MM.1S (cell line): ENCODE results near the gene MYADM.

Experiments used
- DNase-seq: peaks from one replicate; pipeline ENCODE4 v3.0.0-alpha.2; 2015
- H2AFZ ChIP-seq: fragments of 300-600 bp; sonication (generic); 2 replicates; pipeline ENCODE4 v1.6.0; 2016; ENCODE audit warnings: antibody characterized with exemption, low read length
- H3F3A ChIP-seq: fragments of 300-600 bp; sonication (generic); 2 replicates; pipeline ENCODE4 v1.6.1; 2016; ENCODE audit warnings: mild to moderate bottlenecking, antibody characterized with exemption, low read length, moderate library complexity, mixed read lengths; ENCODE audit not compliant: insufficient read depth
- H3K27ac ChIP-seq: fragments of 300-600 bp; sonication (generic); 2 replicates; pipeline ENCODE4 v1.5.1; 2016; ENCODE audit warnings: mild to moderate bottlenecking, low read length
- H3K27me3 ChIP-seq: fragments of 300-600 bp; sonication (generic); replicated peaks from 2 replicates; pipeline ENCODE4 v1.6.0; 2016; ENCODE audit warnings: low read length; ENCODE audit not compliant: insufficient read depth
- H3K36me3 ChIP-seq: fragments of 300-600 bp; sonication (generic); replicated peaks from 2 replicates; pipeline ENCODE4 v1.6.1; 2016; ENCODE audit warnings: mild to moderate bottlenecking, low read length, mixed read lengths; ENCODE audit not compliant: insufficient read depth
- H3K4me1 ChIP-seq: fragments of 300-600 bp; sonication (generic); 2 replicates; pipeline ENCODE4 v1.6.1; 2016; ENCODE audit warnings: low read length, mixed read lengths
- H3K4me2 ChIP-seq: fragments of 300-600 bp; sonication (generic); 2 replicates; pipeline ENCODE4 v1.6.0; 2016; ENCODE audit warnings: low read depth, low read length
- H3K4me3 ChIP-seq: fragments of 300-600 bp; sonication (generic); 2 replicates; pipeline ENCODE4 v1.5.1; 2016; ENCODE audit warnings: low read length, mixed read lengths
- H3K79me2 ChIP-seq: fragments of 300-600 bp; sonication (generic); 2 replicates; pipeline ENCODE4 v1.6.1; 2016; ENCODE audit warnings: mixed run types, low read length, mixed read lengths
- H3K9ac ChIP-seq: fragments of 300-600 bp; sonication (generic); 2 replicates; pipeline ENCODE4 v1.6.1; 2016; ENCODE audit warnings: low read length, mixed read lengths
- H3K9me2 ChIP-seq: fragments of 300-600 bp; sonication (generic); replicated peaks from 2 replicates; pipeline ENCODE4 v1.6.1; 2016; ENCODE audit warnings: mild to moderate bottlenecking, low read length, mixed read lengths; ENCODE audit not compliant: insufficient read depth
- H3K9me3 ChIP-seq: fragments of 300-600 bp; sonication (generic); replicated peaks from 2 replicates; pipeline ENCODE4 v1.6.1; 2016; ENCODE audit warnings: mild to moderate bottlenecking, low read length, mixed read lengths; ENCODE audit not compliant: insufficient read depth
- H4K20me1 ChIP-seq: fragments of 300-600 bp; sonication (generic); 2 replicates; pipeline ENCODE4 v1.6.1; 2016; ENCODE audit warnings: mild to moderate bottlenecking, low read length, moderate library complexity, mixed read lengths; ENCODE audit not compliant: insufficient read depth
- EZH2 ChIP-seq: fragments of 300-600 bp; sonication (generic); optimal IDR thresholded peaks from 2 replicates; pipeline ENCODE3; 2017; ENCODE audit warnings: low read depth, mild to moderate bottlenecking, antibody characterized with exemption, low read length, mixed read lengths
- EZH2phosphoT487 ChIP-seq: fragments of 300-600 bp; sonication (generic); IDR thresholded peaks from 2 replicates; pipeline ENCODE4 v1.6.1; 2018; ENCODE audit warnings: antibody characterized with exemption, low read length
- TF ChIP-seq, protein P1 (sequence below): fragments of 300-600 bp; sonication (generic); IDR thresholded peaks from 2 replicates; pipeline ENCODE4 v1.5.1; 2016; ENCODE audit warnings: antibody characterized with exemption, low read length, mixed read lengths

The MYADM gene

DNA sequence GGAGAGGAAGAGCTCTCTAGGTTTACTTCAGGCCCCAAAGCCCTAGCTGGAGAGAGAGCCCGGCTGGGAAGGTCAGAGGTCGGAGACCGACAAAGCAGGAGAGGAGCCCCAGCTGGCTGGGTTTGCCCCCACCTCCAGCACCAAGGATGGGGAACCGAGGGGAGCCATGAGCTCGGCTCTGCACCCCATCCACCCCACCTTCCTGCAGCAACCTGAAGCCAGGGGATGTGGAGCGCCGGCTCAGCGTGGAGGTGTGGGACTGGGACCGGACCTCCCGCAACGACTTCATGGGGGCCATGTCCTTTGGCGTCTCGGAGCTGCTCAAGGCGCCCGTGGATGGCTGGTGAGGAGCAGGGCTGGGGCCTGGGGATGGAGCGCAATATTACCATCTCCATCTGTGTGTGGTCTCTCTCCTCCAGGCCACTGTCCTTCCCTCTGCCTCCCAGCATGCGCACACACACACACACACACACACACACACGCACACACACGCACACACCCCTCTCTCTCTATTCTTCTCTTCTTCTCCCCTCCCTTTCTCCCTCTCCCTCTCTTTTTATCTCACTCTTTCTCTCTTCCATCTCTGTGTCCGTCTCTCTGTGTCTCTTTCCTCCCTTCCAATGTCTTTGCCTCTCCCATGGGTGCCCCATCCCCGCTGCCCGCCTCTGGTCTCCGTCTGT lies 24.8 kb downstream of the MYADM start:
- Histone ChIP-seq H3K79me2 (no peaks in the 10 kb centered on the region), H3K4me3 (no peak overlapping the region), H2AFZ (no peak overlapping the region), H3F3A (no peaks in the 10 kb centered on the region), H3K27me3 (no peaks in the 10 kb centered on the region; the same call in 1 of the 2 replicates), H3K4me1 (no peaks in the 10 kb centered on the region), H3K9me3 (no peaks in the 10 kb centered on the region), H3K9me2 (no peaks in the 10 kb centered on the region), H3K36me3 (no peaks in the 10 kb centered on the region), H3K27ac (no peak overlapping the region), H3K9ac (no peak overlapping the region), H4K20me1 (no peaks in the 10 kb centered on the region), H3K4me2 (no peak overlapping the region)
- no peak for DNase-seq
- TF ChIP-seq EZH2phosphoT487 = no peak

DNA sequence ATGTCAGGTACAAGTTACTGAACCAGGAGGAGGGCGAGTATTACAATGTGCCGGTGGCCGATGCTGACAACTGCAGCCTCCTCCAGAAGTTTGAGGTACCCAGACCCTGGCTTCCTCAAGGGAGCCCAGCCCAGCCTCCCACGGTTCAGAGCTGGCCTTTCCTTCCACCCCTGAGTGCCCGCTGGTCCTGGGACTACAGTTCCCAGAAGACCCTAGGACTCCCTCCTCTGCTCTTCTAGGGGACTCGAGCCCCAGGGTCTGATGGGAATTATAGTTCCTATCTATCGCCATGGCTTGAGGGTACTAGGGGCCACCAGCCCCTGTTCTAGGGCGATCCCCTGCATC lies 25.3 kb downstream of the MYADM start:
- Histone ChIP-seq H3K79me2 (no peaks in the 10 kb centered on the region), H3K4me2 (no peak overlapping the region), H3F3A (no peaks in the 10 kb centered on the region), H3K9me3 (no peaks in the 10 kb centered on the region), H3K4me3 (no peak overlapping the region), H3K9ac (no peak overlapping the region), H3K36me3 (no peaks in the 10 kb centered on the region), H2AFZ (no peak overlapping the region), H4K20me1 (no peaks in the 10 kb centered on the region), H3K27ac (no peak overlapping the region), H3K4me1 (no peaks in the 10 kb centered on the region), H3K27me3 (no peaks in the 10 kb centered on the region; the same call in 1 of the 2 replicates), H3K9me2 (no peaks in the 10 kb centered on the region)
- TF ChIP-seq EZH2phosphoT487 (no peak), EZH2 (no peak)
- TF ChIP-seq, protein P1, sequence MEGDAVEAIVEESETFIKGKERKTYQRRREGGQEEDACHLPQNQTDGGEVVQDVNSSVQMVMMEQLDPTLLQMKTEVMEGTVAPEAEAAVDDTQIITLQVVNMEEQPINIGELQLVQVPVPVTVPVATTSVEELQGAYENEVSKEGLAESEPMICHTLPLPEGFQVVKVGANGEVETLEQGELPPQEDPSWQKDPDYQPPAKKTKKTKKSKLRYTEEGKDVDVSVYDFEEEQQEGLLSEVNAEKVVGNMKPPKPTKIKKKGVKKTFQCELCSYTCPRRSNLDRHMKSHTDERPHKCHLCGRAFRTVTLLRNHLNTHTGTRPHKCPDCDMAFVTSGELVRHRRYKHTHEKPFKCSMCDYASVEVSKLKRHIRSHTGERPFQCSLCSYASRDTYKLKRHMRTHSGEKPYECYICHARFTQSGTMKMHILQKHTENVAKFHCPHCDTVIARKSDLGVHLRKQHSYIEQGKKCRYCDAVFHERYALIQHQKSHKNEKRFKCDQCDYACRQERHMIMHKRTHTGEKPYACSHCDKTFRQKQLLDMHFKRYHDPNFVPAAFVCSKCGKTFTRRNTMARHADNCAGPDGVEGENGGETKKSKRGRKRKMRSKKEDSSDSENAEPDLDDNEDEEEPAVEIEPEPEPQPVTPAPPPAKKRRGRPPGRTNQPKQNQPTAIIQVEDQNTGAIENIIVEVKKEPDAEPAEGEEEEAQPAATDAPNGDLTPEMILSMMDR = no peak
- no peak for DNase-seq

DNA sequence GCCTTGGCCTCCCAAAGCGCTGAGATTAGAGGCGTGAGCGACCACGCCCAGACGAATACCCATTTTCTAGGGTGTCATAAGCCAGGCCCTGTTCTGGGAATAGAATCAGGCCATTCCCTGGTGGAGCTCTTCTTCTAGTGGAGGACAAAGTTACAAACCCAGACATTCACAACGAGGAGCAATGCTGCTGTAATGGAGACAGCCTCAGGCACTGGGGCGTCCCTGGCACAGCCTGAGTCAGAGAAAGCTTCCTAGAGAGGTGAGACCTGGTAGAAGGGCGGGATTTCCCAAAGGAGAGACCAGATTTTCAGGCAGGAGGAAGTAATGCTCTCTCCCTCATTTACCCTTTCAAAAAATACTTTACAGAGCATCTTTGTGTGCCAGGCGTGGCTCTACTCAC lies 27.0 kb downstream of the MYADM start:
- no peak overlapping the region for H3K4me3 ChIP-seq
- no peaks in the 10 kb centered on the region for H3F3A ChIP-seq
- no peaks in the 10 kb centered on the region for H3K36me3 ChIP-seq
- no peaks in the 10 kb centered on the region for H3K9me2 ChIP-seq
- TF ChIP-seq EZH2phosphoT487 (no peak), EZH2 (no peak)
- TF ChIP-seq, protein P1 = no peak
- no peak overlapping the region for H3K9ac ChIP-seq
- no peak for DNase-seq
- H3K27me3 ChIP-seq = no peaks in the 10 kb centered on the region; the same call in 1 of the 2 replicates
- no peak overlapping the region for H3K4me2 ChIP-seq
- no peak overlapping the region for H3K27ac ChIP-seq
- H3K4me1 ChIP-seq = no peaks in the 10 kb centered on the region
- H3K9me3 ChIP-seq = no peaks in the 10 kb centered on the region
- H3K79me2 ChIP-seq = no peaks in the 10 kb centered on the region
- H4K20me1 ChIP-seq = no peaks in the 10 kb centered on the region
- H2AFZ ChIP-seq = no peak overlapping the region

DNA sequence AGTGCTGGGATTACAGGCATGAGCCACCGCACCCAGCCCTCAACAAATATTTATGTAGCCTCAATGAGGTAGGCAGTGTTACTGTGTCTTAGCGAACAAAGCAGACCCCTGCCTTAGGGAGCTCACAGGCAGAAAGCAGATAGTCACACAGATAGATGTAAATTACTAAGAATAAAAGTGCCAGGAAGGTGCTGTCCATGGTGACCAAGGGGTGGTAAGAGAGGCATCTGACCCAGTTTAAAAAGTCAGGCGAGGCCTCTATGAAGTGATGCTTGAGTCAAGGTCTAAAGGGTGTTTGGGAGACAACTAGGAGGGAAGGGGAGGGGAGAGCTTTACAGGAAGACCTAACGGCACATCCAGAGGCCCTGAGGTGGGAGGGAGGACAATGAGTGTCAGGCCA lies 29.0 kb downstream of the MYADM start:
- no peaks in the 10 kb centered on the region for H3K79me2 ChIP-seq
- no peak overlapping the region for H3K9ac ChIP-seq
- no peaks in the 10 kb centered on the region for H3K9me3 ChIP-seq
- no peaks in the 10 kb centered on the region for H4K20me1 ChIP-seq
- H3K27ac ChIP-seq = no peak overlapping the region
- H3K4me2 ChIP-seq = no peak overlapping the region
- no peak for DNase-seq
- TF ChIP-seq EZH2 (no peak), EZH2phosphoT487 (no peak)
- TF ChIP-seq, protein P1 = no peak
- H3K9me2 ChIP-seq = no peaks in the 10 kb centered on the region
- H3F3A ChIP-seq = no peaks in the 10 kb centered on the region
- no peak overlapping the region for H2AFZ ChIP-seq
- H3K27me3 ChIP-seq = no peaks in the 10 kb centered on the region; the same call in 1 of the 2 replicates
- no peaks in the 10 kb centered on the region for H3K4me1 ChIP-seq
- no peak overlapping the region for H3K4me3 ChIP-seq
- H3K36me3 ChIP-seq = no peaks in the 10 kb centered on the region
